Right renal cortex interstitium (tissue), 3 donors: ENCODE data around the gene EVA1C. TPM values are rescaled to one million over a fixed set of nuclear protein-coding genes. Genes with fewer than 3 reads are reported as not detected.
"Not testable (repeated sequence)": the region's sequence is repeated elsewhere in the genome, so short reads cannot be mapped to it uniquely, and the experiment has no call there.

Experiments used
- DNase-seq, 3 donors: peaks; one replicate each; pipeline ENCODE4 v3.0.0-alpha.2; 2013; ENCODE audit warnings: low read depth in 3 of 3, low spot score in 2 of 3
- polyA plus RNA-seq, 3 donors: library from polyadenylated mRNA; unstranded; fragments of 120-200 nt; gene quantifications; one replicate each; pipeline ENCODE4 v1.2.1, GENCODE V29; 2013; ENCODE audit not compliant: insufficient read length in 3 of 3

The EVA1C gene
- polyA plus RNA-seq, 3 donors = 2.4 to 3.1 (median 2.5) TPM

DNA sequence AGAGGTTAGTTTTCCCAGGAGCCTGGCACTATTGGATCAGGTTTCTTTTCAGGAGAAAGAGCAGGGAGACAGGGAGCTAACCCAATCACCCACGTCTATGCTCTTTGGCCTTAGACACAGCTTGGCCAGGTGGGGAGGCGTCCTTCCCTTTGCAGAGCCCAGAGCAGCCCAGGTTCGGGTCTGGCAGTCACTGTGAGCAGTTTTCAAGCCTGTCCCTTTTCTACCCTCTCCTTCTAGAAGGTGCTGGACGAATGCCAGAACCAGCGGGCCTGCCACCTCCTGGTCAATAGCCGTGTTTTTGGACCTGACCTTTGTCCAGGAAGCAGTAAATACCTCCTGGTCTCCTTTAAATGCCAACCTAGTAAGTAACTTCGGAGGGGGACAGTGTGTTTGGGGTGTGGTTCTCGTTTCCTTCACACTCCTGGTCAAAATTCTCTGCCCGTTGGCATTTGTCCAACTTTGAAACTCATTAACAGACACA, 44.9 kb downstream of the EVA1C start:
- DNase-seq = no peak

DNA sequence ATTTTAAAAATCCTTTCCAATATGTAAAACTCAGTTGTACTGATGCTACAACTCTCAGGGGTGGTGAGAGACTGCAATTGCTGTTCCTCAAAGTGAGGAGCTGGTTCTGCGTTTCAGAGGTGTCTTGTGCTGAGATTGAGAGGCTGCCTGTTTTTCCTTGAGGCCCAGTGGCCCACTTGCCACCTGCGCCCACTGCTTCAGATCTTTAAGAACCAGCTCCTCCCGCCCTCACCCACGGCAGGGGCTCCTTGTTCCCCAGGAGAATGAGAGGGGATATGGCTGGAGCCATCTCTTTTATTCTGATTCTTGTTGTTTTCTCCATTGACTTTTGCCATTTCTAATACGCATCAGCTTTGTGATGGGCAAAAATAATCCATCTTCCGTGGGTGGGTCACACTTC, 45.5 kb downstream of the EVA1C start:
- DNase-seq = no peak

DNA sequence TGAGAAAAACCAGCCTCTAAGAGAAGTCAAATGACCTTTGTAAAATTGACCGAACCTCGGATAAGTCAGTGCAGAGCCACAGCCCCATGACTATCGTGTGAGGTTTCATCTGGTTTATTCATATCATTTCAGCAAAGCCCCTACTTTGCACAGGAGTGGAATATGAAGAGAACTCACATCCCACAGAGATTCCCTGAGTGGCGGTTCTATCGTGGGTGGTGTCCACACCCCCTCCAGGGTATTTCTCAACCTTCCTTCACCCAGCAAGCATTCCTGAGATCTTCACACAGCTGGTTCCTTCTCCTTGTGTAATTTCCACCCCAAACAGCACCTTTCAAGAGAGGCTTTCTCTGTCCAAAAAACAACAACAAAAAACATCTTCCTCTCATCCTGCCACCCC, 47.5 kb downstream of the EVA1C start:
- no peak for DNase-seq

DNA sequence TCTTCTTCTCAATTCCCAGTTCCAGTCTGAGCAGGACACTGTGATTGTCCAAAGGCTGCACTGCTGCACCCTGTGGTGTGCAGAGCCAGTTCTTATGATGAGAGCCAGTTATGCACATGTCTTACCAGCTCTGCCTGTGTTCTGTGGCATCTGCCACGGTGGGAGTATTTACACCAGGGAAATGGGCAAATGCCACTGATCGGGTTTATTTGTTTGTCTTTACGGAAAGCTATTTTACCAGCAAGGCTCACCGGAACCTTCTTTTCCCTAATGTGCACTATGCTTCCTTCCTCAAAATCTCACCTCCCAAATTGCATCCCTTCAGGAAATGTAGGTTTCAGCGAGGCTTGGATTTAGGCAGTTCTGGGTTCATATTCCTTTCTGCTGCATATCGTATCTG, 49.0 kb downstream of the EVA1C start:
- DNase-seq = no peak

DNA sequence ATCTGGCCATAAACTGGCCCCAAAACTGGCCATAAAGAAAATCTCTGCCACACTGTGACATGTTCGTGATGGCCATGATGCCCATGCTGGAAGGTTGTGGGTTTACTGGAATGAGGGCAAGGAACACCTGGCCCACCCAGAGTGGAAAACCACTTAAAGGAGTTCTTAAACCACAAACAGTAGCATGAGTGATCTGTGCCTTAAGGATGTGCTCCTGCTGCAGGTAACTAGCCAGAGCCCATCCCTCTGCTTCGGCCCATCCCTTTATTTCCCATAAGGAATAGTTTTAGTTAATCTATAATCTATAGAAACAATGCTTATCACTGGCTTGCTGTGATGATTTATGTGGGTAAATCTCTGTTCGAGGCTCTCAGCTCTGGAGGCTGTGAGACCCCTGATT, 50.1 kb downstream of the EVA1C start:
- DNase-seq = not testable (repeated sequence)

DNA sequence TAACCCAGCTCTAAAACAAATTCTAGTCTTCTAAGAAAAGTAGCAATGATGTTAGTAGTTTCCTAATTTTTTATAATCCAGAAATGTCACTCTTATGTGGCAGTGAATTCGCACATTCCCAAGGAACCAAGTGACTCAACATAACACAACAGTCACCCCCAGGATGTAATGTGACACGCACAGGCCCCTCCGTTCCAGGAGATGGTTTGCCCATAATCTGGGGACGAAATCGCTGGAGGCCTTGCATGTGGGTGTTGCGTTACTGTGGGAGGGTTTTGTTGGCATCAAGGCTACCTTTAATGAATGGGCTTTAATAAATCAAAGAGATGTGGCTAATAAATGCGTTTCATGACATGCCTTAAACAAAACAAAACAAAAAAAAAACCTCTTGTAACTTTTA, 50.9 kb downstream of the EVA1C start:
- DNase-seq = no peak

DNA sequence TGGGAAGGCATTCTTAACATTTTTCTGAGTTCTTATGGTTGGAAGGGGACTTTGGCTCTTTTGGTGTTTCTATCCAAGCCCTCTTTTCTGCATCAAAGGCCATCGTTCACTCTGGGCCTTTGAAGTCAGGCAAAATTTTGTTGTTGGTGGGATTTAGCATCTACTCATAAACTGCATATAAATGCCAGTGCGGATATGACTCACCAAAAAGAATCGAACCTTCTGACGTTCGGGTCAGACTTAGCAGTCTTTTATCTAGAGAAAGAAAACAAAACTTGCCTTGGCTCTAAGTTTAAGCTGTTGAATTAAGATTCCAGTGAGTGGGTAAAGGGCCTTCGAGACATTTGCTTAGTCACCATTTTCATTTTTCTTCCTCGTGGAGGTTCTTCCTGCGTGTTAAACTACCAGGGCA, 51.4 kb downstream of the EVA1C start:
- no peak for DNase-seq

DNA sequence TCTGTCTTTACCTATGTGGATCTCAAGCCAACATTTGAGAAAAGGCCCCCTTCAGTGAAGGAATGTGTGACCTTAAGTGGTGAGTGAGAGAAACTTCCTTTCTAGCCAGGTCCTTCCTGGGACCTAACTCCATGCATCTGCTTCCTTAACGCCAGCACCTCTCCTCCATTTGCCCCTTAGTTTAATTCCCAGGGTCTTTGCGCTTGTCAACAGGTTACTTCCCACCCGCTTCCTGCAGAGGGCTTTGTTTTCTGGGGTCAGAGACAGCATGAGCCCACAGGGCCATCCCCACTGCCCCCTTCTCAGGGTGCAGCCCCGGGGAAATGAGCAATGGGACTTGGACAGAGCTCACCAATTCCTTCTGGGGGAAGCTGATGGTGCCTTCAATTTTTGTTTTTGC, 54.8 kb downstream of the EVA1C start:
- DNase-seq = no peak

DNA sequence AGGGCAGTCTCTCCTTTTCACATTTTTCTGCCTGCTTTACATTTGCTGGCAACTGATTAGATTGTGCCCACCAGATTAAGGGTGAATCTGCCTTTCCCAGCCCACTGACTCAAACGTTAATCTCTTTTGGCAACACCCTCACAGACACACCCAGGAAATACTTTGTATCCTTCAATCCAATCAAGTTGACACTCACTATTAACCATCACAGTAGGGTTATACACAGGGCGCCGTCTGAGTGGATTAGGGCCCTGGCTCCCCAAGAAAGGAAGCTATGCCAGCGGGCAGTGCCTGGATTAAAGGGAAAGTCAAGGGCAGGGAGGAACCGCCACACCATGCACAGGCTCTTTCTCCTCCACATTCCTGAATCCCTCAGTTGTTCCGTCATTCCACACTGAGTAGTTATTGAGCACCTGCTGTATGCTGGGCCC, 56.2 kb downstream of the EVA1C start:
- no peak for DNase-seq

DNA sequence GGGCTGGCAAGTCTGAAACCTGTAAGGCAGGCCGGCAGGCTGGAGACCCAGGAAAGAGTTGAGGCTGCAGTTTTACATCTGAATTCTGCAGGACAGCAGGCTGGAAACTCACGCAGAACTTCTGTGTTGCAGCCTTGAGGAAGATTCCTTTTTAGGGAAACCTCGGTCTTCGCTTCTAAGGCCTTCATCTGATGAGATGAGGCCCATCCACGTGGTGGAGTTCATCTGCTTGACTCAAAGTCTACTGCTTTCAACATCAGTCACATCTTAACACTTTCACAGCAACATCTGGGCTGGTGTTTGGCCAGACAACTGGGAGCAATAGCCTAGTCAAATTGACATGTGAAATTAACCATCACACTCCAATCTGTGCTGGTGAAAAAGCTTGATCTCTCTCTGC, 57.1 kb downstream of the EVA1C start:
- DNase-seq = no peak

DNA sequence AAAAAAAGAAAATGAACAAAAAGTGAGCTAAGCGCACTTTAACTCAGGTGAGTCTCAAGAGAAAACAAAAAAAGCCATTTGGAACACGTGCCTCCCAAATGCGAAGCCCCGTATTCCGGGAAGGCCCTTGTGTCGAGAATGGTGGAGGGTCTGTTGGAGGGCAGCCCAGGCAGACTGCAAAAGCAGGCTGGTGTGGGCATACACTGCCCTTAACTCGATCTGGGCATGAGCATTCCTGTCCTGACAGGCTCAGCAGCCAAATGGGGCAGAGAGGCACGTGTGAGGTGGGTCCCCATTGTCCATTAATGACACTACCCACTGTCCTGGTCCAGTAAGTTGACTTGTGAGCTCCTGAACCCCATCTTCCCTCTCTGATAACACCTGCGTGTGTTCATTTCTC, 57.7 kb downstream of the EVA1C start:
- DNase-seq = no peak

DNA sequence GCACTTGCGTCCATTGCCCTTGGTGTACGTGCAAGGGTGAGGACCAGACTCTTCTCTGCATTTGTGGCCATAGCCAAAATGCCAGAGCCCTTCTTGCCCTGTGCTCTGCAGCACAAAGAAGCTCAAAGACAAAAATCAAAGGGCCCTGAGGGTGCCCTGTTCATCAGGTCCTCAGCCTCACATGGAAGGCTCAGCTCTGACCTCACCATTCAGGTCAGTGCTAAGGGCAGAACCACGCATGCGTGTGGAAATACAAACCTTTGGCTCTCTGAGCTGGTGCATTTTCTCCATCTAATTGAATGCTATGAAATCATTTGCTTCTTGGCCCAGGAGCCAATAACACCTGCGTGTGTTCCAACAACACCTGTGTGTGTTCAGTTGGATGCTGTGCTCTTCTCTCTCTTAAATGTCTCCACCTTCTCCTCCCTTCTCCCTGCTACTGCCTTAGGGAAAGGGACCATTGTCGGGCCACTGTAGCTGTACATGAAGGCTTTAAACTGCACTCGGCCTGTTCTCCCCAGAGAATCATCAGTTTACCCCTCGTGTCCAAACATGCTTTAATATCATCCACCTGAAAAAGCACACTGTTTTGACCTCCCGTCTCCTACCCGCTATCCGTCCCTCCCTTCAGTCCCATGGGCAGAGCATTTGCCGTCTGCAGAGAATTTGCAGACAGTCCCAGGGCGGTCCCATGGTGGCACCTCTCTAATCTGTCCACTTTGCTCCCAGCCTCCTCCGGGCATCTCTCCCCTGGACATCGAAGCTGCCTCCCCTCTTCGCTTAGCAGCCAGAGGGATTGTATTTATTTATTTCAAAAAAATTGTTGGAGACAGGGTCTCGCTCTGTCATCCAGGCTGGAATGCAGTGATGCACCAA, 60.6 kb downstream of the EVA1C start:
- DNase-seq = no peak

DNA sequence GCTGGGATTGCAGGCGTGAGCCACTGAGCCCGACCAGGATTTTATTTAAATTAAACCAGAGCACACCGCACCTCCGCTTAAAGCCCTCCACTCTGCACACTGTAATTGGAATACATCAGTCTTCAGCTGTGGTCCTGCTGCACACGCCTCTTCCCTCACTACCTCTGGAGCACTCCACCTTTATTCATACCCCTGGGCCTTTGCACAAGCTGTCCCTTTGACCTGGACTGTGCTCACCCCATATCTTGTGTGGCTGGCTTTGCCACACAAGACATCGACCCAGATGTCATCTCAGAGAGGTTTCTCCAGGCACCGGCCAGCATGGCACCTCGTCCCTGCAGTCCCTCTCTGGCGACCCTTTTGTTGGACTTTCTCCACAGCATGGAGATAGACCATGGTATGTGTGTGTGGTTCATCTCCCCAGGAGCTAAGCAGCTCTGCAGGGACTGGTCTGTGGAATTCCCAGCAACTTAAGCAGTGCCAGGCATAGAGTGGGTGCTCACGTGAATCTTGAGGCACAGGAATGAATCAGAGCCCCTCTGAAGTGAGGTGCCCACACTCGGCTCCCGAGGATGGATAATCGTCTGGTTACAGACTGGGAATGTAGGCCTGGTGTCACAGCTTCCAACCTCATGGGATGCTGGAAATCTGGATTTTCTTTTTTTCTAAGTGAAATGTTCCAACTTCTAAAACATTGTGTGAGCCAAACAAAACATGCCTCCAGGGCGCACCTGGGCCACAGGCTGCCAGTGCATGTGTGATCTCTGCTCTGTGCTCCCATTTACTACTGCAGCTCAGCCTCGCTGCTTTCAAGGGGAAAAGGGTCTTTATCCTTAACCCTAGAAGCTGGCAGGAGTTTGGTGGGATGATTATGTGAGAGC, 61.9 kb downstream of the EVA1C start:
- no peak for DNase-seq

DNA sequence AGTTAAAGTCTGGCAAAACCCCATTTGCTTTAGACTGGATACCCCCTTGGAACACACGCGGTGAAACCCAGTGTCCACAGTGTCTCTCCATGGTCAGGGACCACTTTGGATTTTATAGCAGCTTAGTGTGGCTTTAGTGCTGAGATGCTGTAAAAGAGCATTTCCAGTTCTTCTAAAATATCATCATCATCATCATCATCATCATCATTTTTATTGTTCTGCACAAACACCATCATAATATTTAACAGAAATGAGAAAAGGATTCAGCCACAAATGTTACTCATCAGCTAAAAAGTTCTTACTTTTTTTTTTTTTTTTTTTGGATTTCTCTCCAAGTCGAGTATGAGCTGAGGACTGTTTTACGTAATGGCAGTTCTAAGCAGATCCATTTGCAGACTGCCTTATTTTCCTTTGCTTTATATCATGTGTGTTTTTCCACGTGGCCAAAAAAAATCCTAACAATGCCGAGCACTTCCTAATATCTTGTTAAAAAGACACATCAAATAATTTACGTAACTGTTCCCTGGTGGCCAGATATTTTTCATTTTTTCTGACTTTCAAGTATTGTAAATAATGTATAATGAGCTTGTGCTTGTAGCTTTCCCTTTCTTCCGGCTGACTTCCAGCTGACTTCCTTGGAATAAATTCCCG, 62.8 kb downstream of the EVA1C start:
- DNase-seq = no peak

DNA sequence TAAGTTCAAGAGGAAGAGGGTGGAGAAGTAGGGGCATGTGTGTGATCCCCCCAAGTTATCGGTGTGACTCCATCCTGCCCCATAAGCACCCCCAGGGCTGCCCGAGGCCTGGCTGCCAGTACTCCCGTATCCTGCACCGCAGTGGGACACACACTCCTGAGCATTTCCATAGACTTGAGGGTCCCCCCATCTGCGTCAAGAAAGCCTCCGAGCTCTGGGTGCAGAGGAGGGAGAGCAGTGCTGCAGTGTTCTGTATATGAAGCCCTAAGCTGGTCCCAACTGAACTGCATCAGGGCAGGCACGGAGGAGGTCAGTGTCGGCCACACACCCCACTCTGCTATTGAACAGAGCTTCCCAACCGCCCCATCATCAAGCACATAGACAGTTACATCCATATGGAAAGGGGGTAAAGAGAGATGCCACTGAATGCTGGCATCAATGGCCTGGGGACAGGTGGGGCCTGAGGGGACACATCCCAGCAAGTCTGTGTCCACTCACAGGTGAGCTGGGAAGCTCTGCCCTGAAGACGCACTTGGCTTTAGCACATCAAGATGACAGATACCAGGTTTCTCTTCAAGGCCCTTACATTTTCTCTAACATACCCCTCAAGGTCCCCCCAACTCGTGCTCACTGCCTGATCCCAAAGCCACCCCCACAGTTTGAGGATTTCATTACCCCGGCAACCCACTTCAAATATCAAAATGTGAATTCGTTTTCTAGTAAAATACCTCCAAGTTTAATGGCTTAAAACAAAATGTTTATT, 64.3 kb downstream of the EVA1C start:
- no peak for DNase-seq

DNA sequence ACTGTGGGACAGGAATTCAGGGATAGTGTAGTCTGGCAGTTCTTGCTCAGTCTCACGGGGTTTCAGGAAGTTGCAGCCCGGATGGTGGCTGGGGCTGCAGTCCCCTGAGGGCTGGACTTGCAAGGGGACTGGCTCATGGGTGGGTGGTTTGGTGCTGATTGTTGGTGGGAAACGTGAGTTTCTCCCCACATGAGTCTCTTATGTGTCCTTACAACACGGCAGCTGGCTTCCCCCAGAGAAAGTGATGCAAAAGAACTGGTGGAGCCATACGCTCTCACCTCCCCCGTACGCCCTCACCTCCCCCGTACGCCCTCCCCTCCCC, 64.9 kb downstream of the EVA1C start:
- no peak for DNase-seq

DNA sequence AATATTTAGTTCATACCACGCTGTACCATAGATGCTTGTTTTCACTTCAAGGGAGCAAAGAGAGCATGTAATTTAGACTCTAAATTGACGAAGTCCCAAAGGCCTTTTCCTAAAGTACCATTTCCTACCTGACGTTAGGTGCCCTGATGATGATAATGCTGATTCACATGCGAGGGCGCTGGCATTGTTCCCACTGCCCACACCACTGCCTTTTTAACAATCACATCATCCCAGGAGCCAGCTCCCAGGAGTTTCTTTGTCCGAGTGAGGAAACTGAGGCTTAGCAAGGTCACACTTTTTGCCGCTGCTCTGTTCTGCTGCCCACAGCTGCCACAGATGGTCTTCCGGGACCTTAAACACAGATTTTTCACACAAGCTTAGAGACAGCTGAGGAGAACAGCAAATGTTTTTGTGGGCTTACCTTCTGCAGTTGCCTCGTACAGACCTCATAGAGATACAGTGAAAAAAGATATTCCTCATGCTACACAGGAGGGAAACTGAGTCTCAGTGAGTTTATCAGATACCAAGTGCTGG, 69.4 kb downstream of the EVA1C start:
- DNase-seq = no peak

DNA sequence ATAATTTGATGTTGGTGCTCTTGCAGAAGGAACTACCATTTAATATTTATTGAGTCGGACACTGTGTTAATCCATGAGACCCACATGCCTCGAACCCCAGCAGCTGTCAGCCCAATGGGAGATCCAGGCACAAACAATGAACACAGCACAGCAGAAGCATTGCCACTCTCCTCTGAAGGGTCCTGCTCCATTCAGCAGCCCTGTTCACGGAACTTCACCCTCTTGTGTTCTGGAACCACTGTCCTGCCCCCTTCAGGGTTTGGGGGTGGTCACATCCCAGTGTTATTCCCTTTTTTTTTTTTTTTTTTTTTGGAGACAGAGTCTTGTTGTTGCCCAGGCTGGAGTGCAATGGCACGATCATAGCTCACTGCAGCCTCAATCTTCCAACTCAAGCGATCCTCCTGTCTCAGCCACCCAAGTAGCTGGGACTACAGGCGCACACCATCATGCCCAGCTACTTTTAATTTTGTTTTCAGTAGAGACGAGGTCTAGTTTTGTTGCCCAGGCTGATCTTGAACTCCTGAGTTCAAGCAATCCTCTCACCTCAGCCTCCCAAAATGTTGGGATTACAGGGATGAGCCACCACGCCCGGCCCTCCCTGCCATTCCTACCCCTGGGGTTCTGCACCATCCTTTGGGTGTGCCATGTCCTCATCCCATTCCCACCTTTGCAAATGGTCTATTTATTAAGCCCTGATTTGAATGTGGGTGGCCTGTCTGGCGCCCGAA, 70.2 kb downstream of the EVA1C start:
- DNase-seq = no peak

DNA sequence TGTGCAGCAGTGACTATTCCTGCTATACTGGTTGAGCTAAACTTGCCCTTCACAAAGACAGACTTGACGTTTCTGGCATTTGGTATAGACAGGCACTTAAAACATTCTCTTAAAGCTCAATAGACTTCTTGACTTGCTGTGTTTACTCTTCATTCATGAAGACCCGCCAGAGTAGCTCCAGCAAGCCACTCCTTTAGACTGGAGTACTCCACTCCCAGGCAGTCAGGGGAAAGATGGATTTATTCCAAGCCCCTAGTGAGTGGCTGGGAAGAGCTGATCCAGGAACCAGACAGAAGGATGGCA, 70.7 kb downstream of the EVA1C start:
- DNase-seq = no peak
